GM23338 (cell line): Measurements from ENCODE around the gene RAB11A. TPM values are rescaled to one million over a fixed set of nuclear protein-coding genes. Genes with fewer than 3 reads are reported as not detected.

Source experiments
- ATAC-seq: fragments of 200-7000 bp; cut with Tn5 transposase; 3 replicates; pipeline ENCODE4 v1.9.1; 2020
- DNase-seq: peaks from one replicate; pipeline ENCODE4 v3.0.0-alpha.2; 2015; ENCODE audit warnings: low spot score
- H2AFZ ChIP-seq: fragments of 200-600 bp; sonication (generic); 2 replicates; pipeline ENCODE4 v1.8.0; 2016; ENCODE audit warnings: antibody characterized with exemption, mild to moderate bottlenecking, moderate library complexity
- H3F3A ChIP-seq: fragments of 200-600 bp; sonication (generic); replicated peaks from 2 replicates; pipeline ENCODE4 v1.8.0; 2017; ENCODE audit warnings: antibody characterized with exemption, mixed run types, low read depth
- H3K27ac ChIP-seq: fragments of 200-600 bp; sonication (generic); 2 replicates; pipeline ENCODE4 v1.6.1; 2016; ENCODE audit warnings: low read depth
- H3K27me3 ChIP-seq: fragments of 200-600 bp; sonication (generic); 2 replicates; pipeline ENCODE4 v1.8.0; 2016; ENCODE audit warnings: mild to moderate bottlenecking, mixed run types, moderate library complexity; ENCODE audit not compliant: insufficient read depth
- H3K36me3 ChIP-seq: fragments of 200-600 bp; sonication (generic); 2 replicates; pipeline ENCODE4 v1.8.0; 2016; ENCODE audit warnings: mild to moderate bottlenecking; ENCODE audit not compliant: insufficient read depth
- H3K4me1 ChIP-seq: fragments of 200-600 bp; sonication (generic); 2 replicates; pipeline ENCODE4 v1.8.0; 2016; ENCODE audit warnings: mild to moderate bottlenecking, moderate library complexity; ENCODE audit not compliant: insufficient read depth
- H3K4me2 ChIP-seq: fragments of 200-600 bp; sonication (generic); 2 replicates; pipeline ENCODE4 v1.7.1; 2017; ENCODE audit warnings: mixed run types
- H3K4me3 ChIP-seq: fragments of 200-600 bp; sonication (generic); 2 replicates; pipeline ENCODE4 v1.6.1; 2016; ENCODE audit warnings: mixed run types
- H3K79me2 ChIP-seq: fragments of 200-600 bp; sonication (generic); replicated peaks from 2 replicates; pipeline ENCODE4 v1.8.0; 2017; ENCODE audit warnings: mild to moderate bottlenecking; ENCODE audit not compliant: insufficient read depth
- H3K9me2 ChIP-seq: fragments of 200-600 bp; sonication (generic); 2 replicates; pipeline ENCODE4 v1.8.0; 2017; ENCODE audit not compliant: insufficient read depth
- H4K20me1 ChIP-seq: fragments of 200-600 bp; sonication (generic); replicated peaks from 2 replicates; pipeline ENCODE4 v1.8.0; 2017; ENCODE audit warnings: mild to moderate bottlenecking; ENCODE audit not compliant: insufficient read depth
- H3K27ac Mint-ChIP-seq: 2 replicates; pipeline ENCODE4 v1.8.0; 2020; ENCODE audit warnings: inconsistent platforms, mild to moderate bottlenecking, moderate library complexity, mixed read lengths
- H3K27me3 Mint-ChIP-seq: 3 replicates; pipeline ENCODE4 v1.8.0; 2022; ENCODE audit warnings: low read depth, mild to moderate bottlenecking, moderate library complexity, mixed read lengths, inconsistent platforms; ENCODE audit not compliant: insufficient read depth, poor library complexity
- H3K36me3 Mint-ChIP-seq: 3 replicates; pipeline ENCODE4 v1.8.0; 2021; ENCODE audit warnings: low read depth, mild to moderate bottlenecking, inconsistent platforms, moderate library complexity, mixed read lengths
- H3K4me1 Mint-ChIP-seq: 3 replicates; pipeline ENCODE4 v1.8.0; 2020; ENCODE audit warnings: mild to moderate bottlenecking, inconsistent platforms, mixed read lengths
- H3K4me3 Mint-ChIP-seq: 3 replicates; pipeline ENCODE4 v1.8.0; 2021; ENCODE audit warnings: moderate library complexity, mild to moderate bottlenecking, inconsistent platforms, mixed read lengths
- H3K9me3 Mint-ChIP-seq: 3 replicates; pipeline ENCODE4 v1.8.0; 2020; ENCODE audit warnings: moderate library complexity, mild to moderate bottlenecking, inconsistent platforms, mixed read lengths
- CREB1 ChIP-seq: fragments of 250-450 bp; sonication (Bioruptor Pico); IDR thresholded peaks from 2 replicates; pipeline ENCODE4 v1.5.0; 2020; ENCODE audit warnings: low read depth, mild to moderate bottlenecking, moderate library complexity
- CTCF ChIP-seq, 2 experiments: fragments of 200-600 bp in 1 of 2; sonication (generic) in 1 of 2; conservative IDR thresholded peaks; 2 replicates each; pipeline versions ENCODE4 v1.5.1 to v1.6.1; 2016 to 2017; ENCODE audit warnings: antibody characterized with exemption in 2 of 2, low read depth in 2 of 2, mild to moderate bottlenecking in 2 of 2, moderate library complexity in 1 of 2
- EZH2phosphoT487 ChIP-seq: fragments of 200-600 bp; sonication (generic); IDR thresholded peaks from one replicate; pipeline ENCODE4 v1.8.1; 2018; ENCODE audit warnings: antibody characterized with exemption; ENCODE audit not compliant: unreplicated experiment
- NANOG ChIP-seq: IDR thresholded peaks from 2 replicates; pipeline ENCODE4 v1.6.1; 2016; ENCODE audit warnings: antibody characterized with exemption, borderline replicate concordance
- POLR2AphosphoS5 ChIP-seq: IDR thresholded peaks from 2 replicates; pipeline ENCODE4 v1.6.1; 2016; ENCODE audit warnings: antibody characterized with exemption, low read depth
- REST ChIP-seq: IDR thresholded peaks from one replicate; pipeline ENCODE4 v1.6.1; 2018; ENCODE audit warnings: antibody characterized with exemption; ENCODE audit not compliant: unreplicated experiment
- STAT1 ChIP-seq: IDR thresholded peaks from one replicate; pipeline ENCODE4 v1.6.1; 2016; ENCODE audit warnings: antibody characterized with exemption; ENCODE audit not compliant: unreplicated experiment
- ZNF114 ChIP-seq: fragments of 250-450 bp; sonication (Bioruptor Pico); IDR thresholded peaks from 2 replicates; pipeline ENCODE4 v1.5.0; 2020; ENCODE audit warnings: mild to moderate bottlenecking, moderate library complexity
- ZNF331 ChIP-seq: fragments of 250-450 bp; sonication (Bioruptor Pico); IDR thresholded peaks from 2 replicates; pipeline ENCODE4 v1.5.0; 2020; ENCODE audit warnings: low read depth, mild to moderate bottlenecking, moderate library complexity
- polyA plus RNA-seq: library from polyadenylated mRNA; unstranded; fragments of >200 nt; fragmentation: Nextera tagmentation; extraction: Ambion mirVana; gene quantifications from 2 replicates; pipeline ENCODE4 v1.2.1, GENCODE V29; 2016
- total RNA-seq: library from RNA; depleted of rRNA; stranded (reverse); fragments of >200 nt; shearing (Covaris generic); gene quantifications from 2 replicates; pipeline ENCODE4 v1.2.3, GENCODE V29; 2014
- TF ChIP-seq, protein P1 (sequence below): IDR thresholded peaks from 2 replicates; pipeline ENCODE4 v1.6.1; 2016; ENCODE audit warnings: antibody characterized with exemption
- TF ChIP-seq, protein P2 (sequence below): fragments of 250-450 bp; sonication (Bioruptor Pico); IDR thresholded peaks from 2 replicates; pipeline ENCODE4 v1.5.0; 2020; ENCODE audit warnings: mild to moderate bottlenecking, moderate library complexity

Gene RAB11A
- total and polyA plus RNA-seq, 2 experiments from 2014 or later = 251 to 369 TPM

- TF ChIP-seq, protein P1, sequence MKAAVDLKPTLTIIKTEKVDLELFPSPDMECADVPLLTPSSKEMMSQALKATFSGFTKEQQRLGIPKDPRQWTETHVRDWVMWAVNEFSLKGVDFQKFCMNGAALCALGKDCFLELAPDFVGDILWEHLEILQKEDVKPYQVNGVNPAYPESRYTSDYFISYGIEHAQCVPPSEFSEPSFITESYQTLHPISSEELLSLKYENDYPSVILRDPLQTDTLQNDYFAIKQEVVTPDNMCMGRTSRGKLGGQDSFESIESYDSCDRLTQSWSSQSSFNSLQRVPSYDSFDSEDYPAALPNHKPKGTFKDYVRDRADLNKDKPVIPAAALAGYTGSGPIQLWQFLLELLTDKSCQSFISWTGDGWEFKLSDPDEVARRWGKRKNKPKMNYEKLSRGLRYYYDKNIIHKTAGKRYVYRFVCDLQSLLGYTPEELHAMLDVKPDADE = no peak
- TF ChIP-seq CTCF (conservative IDR thresholded peaks at IDR 0.05; ENCODE audit: low read depth in 2 of 2) = no peak
Observed at GRCh38 chr15:65909831-65910230, 40.5 kb downstream of the RAB11A start (continued).

GRCh38 chr15:65910341-65910740 is 41.0 kb downstream of the RAB11A start:
- no peak for DNase-seq

More at GRCh38 chr15:65910341-65910740, 41.0 kb downstream of the RAB11A start:
- no peaks in the 10 kb centered on the region for H3K9me3 Mint-ChIP-seq
- no peak overlapping the region for H3K27ac ChIP-seq
- peaks cover 16% of the 10 kb centered on the region; the same call in 2 of the 3 replicates for H3K4me1 Mint-ChIP-seq
- H3K27me3 Mint-ChIP-seq = peaks cover 4% of the 10 kb centered on the region
- no peak overlapping the region for H3K4me2 ChIP-seq
- H4K20me1 ChIP-seq = 0 out of 2 replicates have a peak, but pooled peaks cover 2% of the 10 kb centered on the region
- no peak overlapping the region for H3K4me3 ChIP-seq
- peaks cover 8% of the 10 kb centered on the region; the same call in 2 of the 3 replicates for H3K36me3 Mint-ChIP-seq
- H2AFZ ChIP-seq = no peak overlapping the region
- no peaks in the 10 kb centered on the region for H3K4me1 ChIP-seq
- H3F3A ChIP-seq = no peaks in the 10 kb centered on the region
- no peaks in the 10 kb centered on the region for H3K27me3 ChIP-seq
- H3K4me3 Mint-ChIP-seq = no peak overlapping the region
- no peaks in the 10 kb centered on the region for H3K79me2 ChIP-seq
- no peak for ATAC-seq
- TF ChIP-seq POLR2AphosphoS5 = no peak
- no peak for TF ChIP-seq EZH2phosphoT487
- TF ChIP-seq, protein P2, sequence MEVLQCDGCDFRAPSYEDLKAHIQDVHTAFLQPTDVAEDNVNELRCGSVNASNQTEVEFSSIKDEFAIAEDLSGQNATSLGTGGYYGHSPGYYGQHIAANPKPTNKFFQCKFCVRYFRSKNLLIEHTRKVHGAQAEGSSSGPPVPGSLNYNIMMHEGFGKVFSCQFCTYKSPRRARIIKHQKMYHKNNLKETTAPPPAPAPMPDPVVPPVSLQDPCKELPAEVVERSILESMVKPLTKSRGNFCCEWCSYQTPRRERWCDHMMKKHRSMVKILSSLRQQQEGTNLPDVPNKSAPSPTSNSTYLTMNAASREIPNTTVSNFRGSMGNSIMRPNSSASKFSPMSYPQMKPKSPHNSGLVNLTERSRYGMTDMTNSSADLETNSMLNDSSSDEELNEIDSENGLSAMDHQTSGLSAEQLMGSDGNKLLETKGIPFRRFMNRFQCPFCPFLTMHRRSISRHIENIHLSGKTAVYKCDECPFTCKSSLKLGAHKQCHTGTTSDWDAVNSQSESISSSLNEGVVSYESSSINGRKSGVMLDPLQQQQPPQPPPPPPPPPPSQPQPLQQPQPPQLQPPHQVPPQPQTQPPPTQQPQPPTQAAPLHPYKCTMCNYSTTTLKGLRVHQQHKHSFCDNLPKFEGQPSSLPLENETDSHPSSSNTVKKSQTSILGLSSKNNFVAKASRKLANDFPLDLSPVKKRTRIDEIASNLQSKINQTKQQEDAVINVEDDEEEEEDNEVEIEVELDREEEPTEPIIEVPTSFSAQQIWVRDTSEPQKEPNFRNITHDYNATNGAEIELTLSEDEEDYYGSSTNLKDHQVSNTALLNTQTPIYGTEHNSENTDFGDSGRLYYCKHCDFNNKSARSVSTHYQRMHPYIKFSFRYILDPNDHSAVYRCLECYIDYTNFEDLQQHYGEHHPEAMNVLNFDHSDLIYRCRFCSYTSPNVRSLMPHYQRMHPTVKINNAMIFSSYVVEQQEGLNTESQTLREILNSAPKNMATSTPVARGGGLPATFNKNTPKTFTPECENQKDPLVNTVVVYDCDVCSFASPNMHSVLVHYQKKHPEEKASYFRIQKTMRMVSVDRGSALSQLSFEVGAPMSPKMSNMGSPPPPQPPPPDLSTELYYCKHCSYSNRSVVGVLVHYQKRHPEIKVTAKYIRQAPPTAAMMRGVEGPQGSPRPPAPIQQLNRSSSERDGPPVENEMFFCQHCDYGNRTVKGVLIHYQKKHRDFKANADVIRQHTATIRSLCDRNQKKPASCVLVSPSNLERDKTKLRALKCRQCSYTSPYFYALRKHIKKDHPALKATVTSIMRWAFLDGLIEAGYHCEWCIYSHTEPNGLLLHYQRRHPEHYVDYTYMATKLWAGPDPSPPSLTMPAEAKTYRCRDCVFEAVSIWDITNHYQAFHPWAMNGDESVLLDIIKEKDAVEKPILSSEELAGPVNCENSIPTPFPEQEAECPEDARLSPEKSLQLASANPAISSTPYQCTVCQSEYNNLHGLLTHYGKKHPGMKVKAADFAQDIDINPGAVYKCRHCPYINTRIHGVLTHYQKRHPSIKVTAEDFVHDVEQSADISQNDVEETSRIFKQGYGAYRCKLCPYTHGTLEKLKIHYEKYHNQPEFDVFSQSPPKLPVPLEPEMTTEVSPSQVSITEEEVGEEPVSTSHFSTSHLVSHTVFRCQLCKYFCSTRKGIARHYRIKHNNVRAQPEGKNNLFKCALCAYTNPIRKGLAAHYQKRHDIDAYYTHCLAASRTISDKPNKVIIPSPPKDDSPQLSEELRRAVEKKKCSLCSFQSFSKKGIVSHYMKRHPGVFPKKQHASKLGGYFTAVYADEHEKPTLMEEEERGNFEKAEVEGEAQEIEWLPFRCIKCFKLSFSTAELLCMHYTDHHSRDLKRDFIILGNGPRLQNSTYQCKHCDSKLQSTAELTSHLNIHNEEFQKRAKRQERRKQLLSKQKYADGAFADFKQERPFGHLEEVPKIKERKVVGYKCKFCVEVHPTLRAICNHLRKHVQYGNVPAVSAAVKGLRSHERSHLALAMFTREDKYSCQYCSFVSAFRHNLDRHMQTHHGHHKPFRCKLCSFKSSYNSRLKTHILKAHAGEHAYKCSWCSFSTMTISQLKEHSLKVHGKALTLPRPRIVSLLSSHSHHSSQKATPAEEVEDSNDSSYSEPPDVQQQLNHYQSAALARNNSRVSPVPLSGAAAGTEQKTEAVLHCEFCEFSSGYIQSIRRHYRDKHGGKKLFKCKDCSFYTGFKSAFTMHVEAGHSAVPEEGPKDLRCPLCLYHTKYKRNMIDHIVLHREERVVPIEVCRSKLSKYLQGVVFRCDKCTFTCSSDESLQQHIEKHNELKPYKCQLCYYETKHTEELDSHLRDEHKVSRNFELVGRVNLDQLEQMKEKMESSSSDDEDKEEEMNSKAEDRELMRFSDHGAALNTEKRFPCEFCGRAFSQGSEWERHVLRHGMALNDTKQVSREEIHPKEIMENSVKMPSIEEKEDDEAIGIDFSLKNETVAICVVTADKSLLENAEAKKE (CRISPR knock-in tag) = no peak
- TF ChIP-seq, protein P1 = no peak
- TF ChIP-seq NANOG = no peak
- no peak for TF ChIP-seq ZNF114 (CRISPR knock-in tag)
- TF ChIP-seq REST = no peak
- TF ChIP-seq CREB1 (CRISPR knock-in tag) = no peak
- no peak for TF ChIP-seq STAT1
- TF ChIP-seq ZNF331 (CRISPR knock-in tag) = no peak
- H3K27ac Mint-ChIP-seq = no peak overlapping the region
- no peaks in the 10 kb centered on the region for H3K9me2 ChIP-seq
- peaks cover 5% of the 10 kb centered on the region for H3K36me3 ChIP-seq
